Epithelial cell of proximal tubule (primary cell): ENCODE measurements around the gene LRRN2. TPM values are rescaled to one million over a fixed set of nuclear protein-coding genes. Genes with fewer than 3 reads are reported as not detected.

ENCODE experiments used
- DNase-seq: peaks from one replicate; pipeline ENCODE4 v3.0.0-alpha.2; 2011; ENCODE audit warnings: low read depth
- H3K4me3 ChIP-seq: 2 replicates; pipeline ENCODE4 v1.5.1; 2011; ENCODE audit warnings: low read depth, mild to moderate bottlenecking, low read length
- total RNA-seq: library from RNA; depleted of rRNA; stranded (reverse); fragments of >200 nt; gene quantifications from 2 replicates; pipeline ENCODE4 v1.2.3, GENCODE V29; 2015
- TF ChIP-seq, protein P1 (sequence below): conservative IDR thresholded peaks from 2 replicates; pipeline ENCODE4 v1.5.1; 2012; ENCODE audit warnings: low read depth, mild to moderate bottlenecking, low read length

Gene LRRN2
- total RNA-seq, 1 donor from 2014 or later = 5.4 TPM

DNA sequence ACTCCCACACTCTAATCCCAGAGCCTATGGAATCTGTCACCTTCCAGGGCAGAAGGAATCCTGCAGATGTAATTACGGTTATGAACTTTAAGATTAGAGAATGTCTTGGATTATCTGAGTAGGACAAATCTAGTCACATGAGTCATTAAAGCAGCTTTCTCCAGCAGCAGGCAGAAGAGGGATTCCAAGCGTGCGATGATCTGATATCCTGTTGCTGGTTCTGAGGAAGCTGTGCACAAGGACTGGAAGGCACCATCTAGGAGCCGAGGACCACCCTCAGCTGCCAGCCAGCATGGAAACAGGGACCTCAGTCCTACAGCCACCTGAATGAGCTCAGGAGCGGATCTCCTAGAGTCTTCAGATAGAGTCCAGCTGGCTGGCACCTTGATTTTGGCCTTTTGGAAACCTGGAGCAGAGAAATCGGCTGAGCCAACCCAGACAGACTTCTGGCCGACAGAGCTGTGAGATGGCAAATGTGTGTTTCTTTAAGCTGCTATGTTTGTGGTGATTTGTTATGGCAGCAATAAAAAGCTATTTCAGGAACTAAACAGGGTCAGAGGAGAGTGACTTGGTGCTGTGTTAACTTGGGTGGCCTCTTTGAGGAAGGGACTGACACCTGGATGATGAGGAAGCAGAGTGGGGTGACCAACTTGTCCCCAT is 34.5 kb downstream of the LRRN2 start:
- DNase-seq = no peak
- no peak overlapping the region for H3K4me3 ChIP-seq
- TF ChIP-seq, protein P1, sequence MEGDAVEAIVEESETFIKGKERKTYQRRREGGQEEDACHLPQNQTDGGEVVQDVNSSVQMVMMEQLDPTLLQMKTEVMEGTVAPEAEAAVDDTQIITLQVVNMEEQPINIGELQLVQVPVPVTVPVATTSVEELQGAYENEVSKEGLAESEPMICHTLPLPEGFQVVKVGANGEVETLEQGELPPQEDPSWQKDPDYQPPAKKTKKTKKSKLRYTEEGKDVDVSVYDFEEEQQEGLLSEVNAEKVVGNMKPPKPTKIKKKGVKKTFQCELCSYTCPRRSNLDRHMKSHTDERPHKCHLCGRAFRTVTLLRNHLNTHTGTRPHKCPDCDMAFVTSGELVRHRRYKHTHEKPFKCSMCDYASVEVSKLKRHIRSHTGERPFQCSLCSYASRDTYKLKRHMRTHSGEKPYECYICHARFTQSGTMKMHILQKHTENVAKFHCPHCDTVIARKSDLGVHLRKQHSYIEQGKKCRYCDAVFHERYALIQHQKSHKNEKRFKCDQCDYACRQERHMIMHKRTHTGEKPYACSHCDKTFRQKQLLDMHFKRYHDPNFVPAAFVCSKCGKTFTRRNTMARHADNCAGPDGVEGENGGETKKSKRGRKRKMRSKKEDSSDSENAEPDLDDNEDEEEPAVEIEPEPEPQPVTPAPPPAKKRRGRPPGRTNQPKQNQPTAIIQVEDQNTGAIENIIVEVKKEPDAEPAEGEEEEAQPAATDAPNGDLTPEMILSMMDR = no peak

DNA sequence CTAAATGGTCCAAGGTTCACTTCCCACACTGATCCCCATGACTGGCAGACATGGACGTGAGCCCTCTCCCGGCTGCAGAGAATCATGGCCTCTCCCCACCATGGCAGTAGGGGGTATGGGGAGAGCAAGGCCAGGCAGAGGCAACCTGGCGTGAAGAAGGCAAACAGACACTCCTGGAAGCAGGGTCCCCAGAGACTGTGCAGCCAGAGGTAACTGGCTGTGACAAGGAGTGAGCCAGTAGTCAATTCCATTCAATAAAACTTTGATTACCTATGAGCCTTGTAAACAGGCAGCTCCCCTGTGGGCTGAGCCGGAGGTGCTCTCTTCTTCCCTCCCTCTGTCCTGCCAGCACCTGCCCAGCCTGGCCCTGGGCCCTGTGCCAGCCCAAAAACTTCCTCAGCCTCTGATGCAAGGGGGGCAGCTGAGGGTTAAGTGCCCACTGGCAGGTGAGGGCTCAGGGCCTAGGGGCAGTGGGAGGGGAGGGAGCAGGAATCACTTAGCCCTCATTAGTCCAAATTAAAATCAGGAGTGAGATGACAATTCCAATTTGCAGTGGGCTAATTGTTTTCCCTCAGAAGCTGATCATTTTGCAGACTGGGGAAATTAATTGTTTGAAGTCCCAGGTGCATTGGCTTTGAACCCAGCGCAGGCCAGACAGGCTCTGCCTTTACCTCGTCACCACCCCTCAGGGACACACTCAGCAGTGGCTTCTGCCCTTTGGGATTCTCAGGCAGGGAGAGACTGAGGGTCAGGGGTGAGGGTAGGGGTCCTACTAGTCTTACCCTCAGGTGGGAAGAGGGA is 35.6 kb downstream of the LRRN2 start:
- DNase-seq = no peak

DNA sequence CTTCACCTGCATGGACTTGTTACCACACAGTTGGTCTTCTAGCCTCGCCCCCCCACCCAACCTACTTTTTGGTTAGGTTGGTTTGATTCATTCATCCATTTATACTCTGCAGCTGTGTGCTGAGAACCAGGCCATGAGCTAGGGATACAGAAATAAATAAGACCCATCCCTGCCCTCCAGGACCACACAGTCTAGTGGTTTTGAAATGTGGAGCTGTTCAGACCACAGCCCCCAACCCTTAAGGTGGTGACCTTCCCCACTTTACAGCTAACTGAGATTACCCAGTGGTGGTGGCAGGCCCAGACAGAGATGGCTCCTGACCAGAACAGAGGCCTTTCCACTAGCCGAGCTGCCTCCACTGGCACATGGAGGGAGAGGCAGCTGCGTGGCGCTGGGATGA is 37.0 kb downstream of the LRRN2 start:
- no peak overlapping the region for H3K4me3 ChIP-seq
- DNase-seq = no peak
- TF ChIP-seq, protein P1 = no peak

More for the DNA sequence above, 35.6 kb downstream of the LRRN2 start:
- no peak overlapping the region for H3K4me3 ChIP-seq
- TF ChIP-seq, protein P1 = no peak

DNA sequence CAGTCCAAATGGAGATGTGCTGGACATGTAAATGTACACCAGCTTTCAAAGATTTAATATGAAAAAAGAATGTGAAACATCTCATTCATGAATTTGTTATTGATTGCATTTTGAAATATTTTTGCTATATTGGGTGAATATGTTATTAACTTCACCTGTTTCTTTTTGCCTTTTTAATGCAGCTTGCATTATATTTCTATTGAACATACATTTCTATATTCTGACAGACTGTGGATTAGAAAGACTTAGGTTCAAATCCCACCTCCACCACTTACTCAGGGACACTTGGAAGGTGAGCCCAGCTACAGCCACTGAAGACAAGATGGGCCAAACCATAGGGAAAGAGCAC is 37.8 kb downstream of the LRRN2 start:
- TF ChIP-seq, protein P1 = no peak
- H3K4me3 ChIP-seq = no peak overlapping the region
- no peak for DNase-seq

DNA sequence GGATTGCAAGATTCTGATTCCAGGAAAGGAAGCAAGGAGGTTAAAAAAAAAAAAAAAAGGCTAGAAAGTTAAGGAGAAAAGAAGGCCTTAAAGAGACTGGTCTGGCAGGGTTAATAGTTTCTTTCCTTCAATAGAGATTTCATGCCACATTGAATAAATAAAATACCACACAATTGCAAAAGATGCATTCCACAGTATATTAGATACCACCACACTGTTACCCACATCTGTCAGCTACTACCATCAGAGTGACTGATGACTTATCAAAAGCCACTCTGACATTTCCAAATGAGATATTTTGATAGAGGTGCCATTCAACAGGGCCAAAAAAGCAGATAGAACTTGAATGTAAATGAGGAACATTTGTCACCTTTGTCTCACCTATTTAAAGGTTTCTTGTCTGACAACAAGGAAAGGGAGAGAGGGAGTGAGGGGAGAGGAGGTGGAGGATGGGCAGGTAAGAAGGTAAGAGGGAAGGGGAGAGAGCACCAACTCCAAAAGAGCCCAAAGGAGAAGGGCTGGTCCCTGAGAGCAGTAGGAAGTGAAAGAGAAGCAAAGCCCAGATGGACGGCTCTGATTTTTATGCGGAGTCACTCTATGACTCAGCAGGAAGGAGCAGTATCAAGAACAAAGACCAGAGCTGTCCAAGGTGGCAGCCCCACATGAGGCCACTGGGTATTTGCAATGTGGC is 38.3 kb downstream of the LRRN2 start:
- H3K4me3 ChIP-seq = no peak overlapping the region
- TF ChIP-seq, protein P1 = no peak
- peak; percentile 54 for DNase-seq

DNA sequence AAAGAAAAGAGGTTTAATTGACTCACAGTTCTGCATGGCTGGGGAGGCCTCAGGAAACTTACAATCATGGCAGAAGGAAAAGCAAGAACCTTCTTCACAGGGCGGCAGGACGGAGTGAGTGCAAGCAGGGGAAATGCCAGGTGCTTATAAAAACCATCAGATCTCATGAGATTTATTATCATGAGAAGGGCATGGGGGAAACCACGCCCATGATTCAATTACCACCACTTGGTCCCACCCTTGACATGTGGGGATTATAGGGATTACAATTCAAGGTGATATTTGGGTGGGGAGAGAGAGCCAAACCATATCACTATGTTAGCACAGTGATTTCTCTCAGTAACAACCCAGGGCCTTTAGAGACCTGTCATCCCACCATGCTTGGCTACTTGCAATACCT is 39.9 kb downstream of the LRRN2 start:
- TF ChIP-seq, protein P1 = no peak
- no peak for DNase-seq
- H3K4me3 ChIP-seq = no peak overlapping the region
